HepG2 (cell line): ENCODE measurements around the gene STN1. TPM values are rescaled to one million over a fixed set of nuclear protein-coding genes. Genes with fewer than 3 reads are reported as not detected.

Source experiments
- AFF4 ChIP-seq: sonication (generic); formaldehyde crosslinking; IDR thresholded peaks from 2 replicates; pipeline ENCODE4 v1.4.0; 2020; ENCODE audit warnings: missing genetic modification reagents
- AKAP8 ChIP-seq: sonication (generic); formaldehyde crosslinking; IDR thresholded peaks from 2 replicates; pipeline ENCODE4 v1.5.1; 2020; ENCODE audit warnings: mild to moderate bottlenecking, missing genetic modification reagents
- FOXA3 ChIP-seq: IDR thresholded peaks from 2 replicates; pipeline ENCODE4 v1.6.1; 2016; ENCODE audit warnings: missing genetic modification reagents, missing compliant biosample characterization
- HNRNPK ChIP-seq: fragments of 200-400 bp; formaldehyde crosslinking; IDR thresholded peaks from 2 replicates; pipeline ENCODE4 v1.6.1; 2018; ENCODE audit warnings: low read length, low read depth, moderate library complexity, mild to moderate bottlenecking; ENCODE audit not compliant: poor library complexity, severe bottlenecking
- IRX3 ChIP-seq: sonication (generic); formaldehyde crosslinking; IDR thresholded peaks from 2 replicates; pipeline ENCODE4 v1.8.1; 2023; ENCODE audit warnings: mild to moderate bottlenecking, low read depth, missing genetic modification reagents, borderline replicate concordance
- MAFF ChIP-seq: IDR thresholded peaks from 2 replicates; pipeline ENCODE4 v1.6.1; 2011; ENCODE audit warnings: low read depth, low read length, improper control_type of control experiment
- MTF2 ChIP-seq: sonication (generic); formaldehyde crosslinking; IDR thresholded peaks from 2 replicates; pipeline ENCODE4 v1.5.0; 2020; ENCODE audit warnings: missing genetic modification reagents, borderline replicate concordance
- RERE ChIP-seq: IDR thresholded peaks from 2 replicates; pipeline ENCODE4 v1.6.1; 2016; ENCODE audit warnings: low read depth, missing genetic modification reagents, missing compliant biosample characterization
- SP1 ChIP-seq, 2 experiments: fragments of 450-650 bp in 1 of 2; sonication (generic) in 1 of 2; formaldehyde crosslinking in 1 of 2; IDR thresholded peaks; 2 replicates each; pipeline versions ENCODE4 v1.4.0 to v1.6.1; 2016 to 2020; ENCODE audit warnings: missing genetic modification reagents in 1 of 2
- SRSF1 ChIP-seq: fragments of 200-400 bp; formaldehyde crosslinking; optimal IDR thresholded peaks from 2 replicates; pipeline ENCODE3; 2017; ENCODE audit warnings: mild to moderate bottlenecking, low read depth, low read length, moderate library complexity
- TOE1 ChIP-seq: sonication (generic); formaldehyde crosslinking; IDR thresholded peaks from 2 replicates; pipeline ENCODE4 v1.4.0; 2020; ENCODE audit warnings: mild to moderate bottlenecking, missing genetic modification reagents
- ZBTB1 ChIP-seq: sonication (generic); formaldehyde crosslinking; IDR thresholded peaks from 2 replicates; pipeline ENCODE4 v1.4.0; 2020; ENCODE audit warnings: missing genetic modification reagents, borderline replicate concordance
- ZBTB8A ChIP-seq: sonication (generic); formaldehyde crosslinking; IDR thresholded peaks from 2 replicates; pipeline ENCODE4 v1.4.0; 2020; ENCODE audit warnings: mild to moderate bottlenecking, low read depth, missing genetic modification reagents, borderline replicate concordance
- ZMYM3 ChIP-seq: sonication (generic); formaldehyde crosslinking; IDR thresholded peaks from 2 replicates; pipeline ENCODE4 v1.5.1; 2020; ENCODE audit warnings: mild to moderate bottlenecking, missing genetic modification reagents
- ZNF232 ChIP-seq: sonication (generic); formaldehyde crosslinking; IDR thresholded peaks from 2 replicates; pipeline ENCODE4 v1.4.0; 2020; ENCODE audit warnings: missing genetic modification reagents, borderline replicate concordance
- ZNF574 ChIP-seq: sonication (generic); formaldehyde crosslinking; IDR thresholded peaks from 2 replicates; pipeline ENCODE4 v1.4.0; 2020; ENCODE audit warnings: missing genetic modification reagents
- ZNF749 ChIP-seq: sonication (generic); formaldehyde crosslinking; IDR thresholded peaks from 2 replicates; pipeline ENCODE4 v1.8.0; 2022; ENCODE audit warnings: mild to moderate bottlenecking, missing genetic modification reagents, moderate library complexity, borderline replicate concordance
- polyA plus RNA-seq, 8 experiments: library from polyadenylated mRNA; depleted of rRNA in 3 of 8; stranded (reverse) in 7 of 8; unstranded in 1 of 8; fragments of >200 nt; fragmentation: Illumina TruSeq in 4 of 8; extraction: Trizol in 4 of 8; gene quantifications; 2 replicates each; pipeline versions ENCODE4 v1.2.1 to v1.2.3, GENCODE V29; 2011 to 2016; ENCODE audit warnings: low read depth in 4 of 8, missing spikeins in 1 of 8, mixed read lengths in 1 of 8; ENCODE audit not compliant: insufficient read depth in 1 of 8
- total RNA-seq, 5 experiments: library from RNA; depleted of rRNA; stranded (reverse); fragments of >200 nt; fragmentation: Illumina TruSeq; extraction: Trizol; gene quantifications; 2 replicates each; pipeline ENCODE4 v1.2.3, GENCODE V29; 2016; ENCODE audit warnings: low read depth in 1 of 5

STN1 gene
- total and polyA plus RNA-seq, 2 of the 13 experiments (the other 11 are each of a cell fraction or from before 2014, with no cell fraction given), result 17.6 to 22.7 TPM

- no peak for TF ChIP-seq RERE
- no peak for TF ChIP-seq ZNF232 (CRISPR knock-in tag)
- TF ChIP-seq AKAP8 (CRISPR knock-in tag), result no peak
- TF ChIP-seq MTF2 (CRISPR knock-in tag), result no peak
- TF ChIP-seq ZMYM3, result no peak
- TF ChIP-seq SRSF1, result no peak
- TF ChIP-seq TOE1 (CRISPR knock-in tag), result no peak
- TF ChIP-seq HNRNPK, result no peak
- TF ChIP-seq SP1 (IDR thresholded peaks at IDR 0.05), result no peak
- TF ChIP-seq SP1 (CRISPR knock-in tag; IDR thresholded peaks at IDR 0.05), result no peak
- no peak; the same call in none of the 2 replicates for TF ChIP-seq ZNF574 (CRISPR knock-in tag)
- TF ChIP-seq MAFF, result no peak
- TF ChIP-seq AFF4 (CRISPR knock-in tag), result no peak
- no peak for TF ChIP-seq IRX3 (CRISPR knock-in tag)
- TF ChIP-seq FOXA3, result no peak
- 0 out of 2 replicates have a peak, but pooled peaks have one; percentile 40 for TF ChIP-seq ZNF749 (CRISPR knock-in tag)
- TF ChIP-seq ZBTB8A (CRISPR knock-in tag), result no peak
- no peak for TF ChIP-seq ZBTB1 (CRISPR knock-in tag)
These were observed 507 bp downstream of the STN1 start (continued) for GRCh38 chr10:103917302-103918052.
